ENCODE data around the gene PPP2R2B. TPM values are rescaled to one million over a fixed set of nuclear protein-coding genes. Genes with fewer than 3 reads are reported as not detected.

The PPP2R2B gene
- total and polyA plus RNA-seq, 2 of the 4 experiments (the other 2 are of a cell fraction), result not detected

GRCh38 chr5:146599261-146599660 lies 279.3 kb downstream of the PPP2R2B start:
- H2BK15ac ChIP-seq (ENCODE audit: low read depth, low read length), result no peak overlapping the region
- DNase-seq (no peak), ATAC-seq (ENCODE audit: low read depth) (no peak)
- H4K20me1 ChIP-seq (ENCODE audit: insufficient read depth, low read length), result no peaks in the 10 kb centered on the region
- H3K4me2 ChIP-seq (ENCODE audit: low read depth, low read length), result no peak overlapping the region
- H3K36me3 ChIP-seq (ENCODE audit: control insufficient read depth, insufficient read depth, low read length), result no peaks in the 10 kb centered on the region
- intact Hi-C loops (cut with micrococcal nuclease) (no loop called here), dilution Hi-C loops (cut with HindIII; ENCODE audit: low sequenced_read_pairs, unreplicated experiment) (no loop called here), in situ Hi-C loops (cut with MboI; ENCODE audit: low sequenced_read_pairs) (no loop called here)
- CTCF ChIA-PET, result no interaction called here
- H3K4me1 ChIP-seq (ENCODE audit: control insufficient read depth, insufficient read depth, low read length), result no peaks in the 10 kb centered on the region
- no peaks in the 10 kb centered on the region for H3K79me1 ChIP-seq (ENCODE audit: low read depth in 1 of 2, low read length in 2 of 2)
- no peak overlapping the region for H2BK120ac ChIP-seq (ENCODE audit: low read depth, low read length)
- no peaks in the 10 kb centered on the region for H3K27me3 ChIP-seq (ENCODE audit: control insufficient read depth, insufficient read depth, low read length)
- no peak overlapping the region for H3K18ac ChIP-seq (ENCODE audit: low read depth, low read length)
- H3K9me1 ChIP-seq (ENCODE audit: insufficient read depth, low read length), result no peaks in the 10 kb centered on the region
- H3K14ac ChIP-seq (replicated peaks; ENCODE audit: low read depth, low read length), result no peak overlapping the region
- H2BK20ac ChIP-seq (ENCODE audit: low read depth, low read length), result no peak overlapping the region
- H3K4ac ChIP-seq (ENCODE audit: low read depth, low read length), result no peak overlapping the region
- no peak overlapping the region for H4K8ac ChIP-seq (ENCODE audit: low read depth in 2 of 2, low read length in 2 of 2)
- H2AFZ ChIP-seq (replicated peaks; ENCODE audit: low read length, poor library complexity), result no peak overlapping the region
- no peak overlapping the region for H2AK5ac ChIP-seq (ENCODE audit: low read depth, low read length)
- TF ChIP-seq MXI1 (IDR thresholded peaks at IDR 0.05; ENCODE audit: borderline replicate concordance, low read depth, low read length) (no peak), RFX5 (IDR thresholded peaks at IDR 0.05; ENCODE audit: low read depth, low read length) (no peak), USF2 (IDR thresholded peaks at IDR 0.05; ENCODE audit: low read depth, low read length) (no peak), RAD21 (IDR thresholded peaks at IDR 0.05; ENCODE audit: low read length) (no peak), CHD1 (IDR thresholded peaks at IDR 0.05; ENCODE audit: low read depth, low read length) (no peak), BHLHE40 (IDR thresholded peaks at IDR 0.05; ENCODE audit: low read depth, low read length) (no peak), MAFK (IDR thresholded peaks at IDR 0.05; ENCODE audit: low read depth, low read length) (no peak), NFE2L2 (IDR thresholded peaks at IDR 0.05; ENCODE audit: low read depth, low read length) (no peak), MAZ (IDR thresholded peaks at IDR 0.05; ENCODE audit: borderline replicate concordance, low read depth, low read length) (no peak), CTCF (conservative IDR thresholded peaks at IDR 0.05; ENCODE audit: low read depth, low read length) (no peak), CEBPB (IDR thresholded peaks at IDR 0.05; ENCODE audit: low read depth, low read length) (no peak), FOS (IDR thresholded peaks at IDR 0.05; ENCODE audit: low read depth, low read length) (no peak), SMC3 (IDR thresholded peaks at IDR 0.05; ENCODE audit: low read depth, low read length) (no peak), ELK1 (IDR thresholded peaks at IDR 0.05; ENCODE audit: borderline replicate concordance, low read depth, low read length) (no peak), RCOR1 (IDR thresholded peaks at IDR 0.05; ENCODE audit: insufficient replicate concordance, low read length) (no peak), POLR2A (IDR thresholded peaks at IDR 0.05; ENCODE audit: low read depth, low read length) (no peak)
- no peak overlapping the region for H4K91ac ChIP-seq (ENCODE audit: insufficient read depth, low read depth, low read length)
- POLR2A ChIA-PET (ENCODE audit: unreplicated experiment), result no interaction called here
- H3K9me3 ChIP-seq (ENCODE audit: control insufficient read depth, insufficient read depth, low read length), result no peaks in the 10 kb centered on the region
- H3K4me3 ChIP-seq (ENCODE audit: insufficient read depth, low read depth, low read length), result no peak overlapping the region
- no peak overlapping the region for H2BK5ac ChIP-seq (ENCODE audit: low read depth, low read length, poor library complexity, severe bottlenecking)
- H3K27ac ChIP-seq (ENCODE audit: insufficient read depth, low read length), result no peak overlapping the region
- BruUV-seq (replicated peaks), result no TSS peak
- no peak overlapping the region for H3K9ac ChIP-seq (ENCODE audit: low read depth, low read length)
- 60% methylated on average over 1 of the region's 1 CpG; no CpG with 5 or more reads in 1 of the 2 experiments for WGBS, 2 experiments (ENCODE audit: extremely low coverage in 2 of 2, insufficient read length in 1 of 2)
- no peak overlapping the region for H2AK9ac ChIP-seq (replicated peaks; ENCODE audit: low read depth, low read length, poor library complexity)
- no peak overlapping the region for H4K5ac ChIP-seq (ENCODE audit: low read depth, low read length)
- H3K56ac ChIP-seq (ENCODE audit: extremely low read depth, insufficient read depth, low read length), result no peak overlapping the region
- no peak overlapping the region for H3K23ac ChIP-seq (ENCODE audit: low read depth, low read length)
